ENCODE data around the gene GFOD2. TPM values are rescaled to one million over a fixed set of nuclear protein-coding genes. Genes with fewer than 3 reads are reported as not detected.

The GFOD2 gene
- total and polyA plus RNA-seq, 2 of the 13 experiments (the other 11 are each of a cell fraction or from before 2014, with no cell fraction given): 11.1 to 17.2 TPM

GRCh38 chr16:67719778-67720144 lies 645 bp upstream of the GFOD2 start (continued):
- TF ChIP-seq FOXO4 (CRISPR knock-in tag; conservative IDR thresholded peaks at IDR 0.05): 0 out of 2 replicates have a peak, but pooled peaks have one; percentile 74
- TF ChIP-seq FOXP4 (CRISPR knock-in tag; IDR thresholded peaks at IDR 0.05): 0 out of 2 replicates have a peak, but pooled peaks have one; percentile 9
- no peak for TF ChIP-seq MXD3 (CRISPR knock-in tag; IDR thresholded peaks at IDR 0.05)
- 0 out of 2 replicates have a peak, but pooled peaks have one; percentile 4 for TF ChIP-seq ZNF503 (CRISPR knock-in tag; IDR thresholded peaks at IDR 0.05)
- TF ChIP-seq USF2 (IDR thresholded peaks at IDR 0.05; ENCODE audit: low read depth, low read length): peak; percentile 46
- peak; percentile 55; the same call in 1 of the 2 replicates for TF ChIP-seq USF2 (CRISPR knock-in tag; IDR thresholded peaks at IDR 0.05; ENCODE audit: borderline replicate concordance)
- TF ChIP-seq NONO (IDR thresholded peaks at IDR 0.05): no peak
- no peak; the same call in 1 of the 2 replicates for TF ChIP-seq NONO (CRISPR knock-in tag; conservative IDR thresholded peaks at IDR 0.05)
- 0 out of 2 replicates have a peak, but pooled peaks have one; percentile 27 for TF ChIP-seq ZNF101 (CRISPR knock-in tag; IDR thresholded peaks at IDR 0.05; ENCODE audit: borderline replicate concordance, low read depth)
- 0 out of 2 replicates have a peak, but pooled peaks have one; percentile 15 for TF ChIP-seq NFIB (CRISPR knock-in tag; IDR thresholded peaks at IDR 0.05; ENCODE audit: borderline replicate concordance)
- TF ChIP-seq NCOA1 (CRISPR knock-in tag; IDR thresholded peaks at IDR 0.05): no peak
- no peak for TF ChIP-seq PCBP2 (optimal IDR thresholded peaks at IDR 0.05; ENCODE audit: low read depth, low read length, poor library complexity, severe bottlenecking)
- peak; percentile 43; the same call in 1 of the 2 replicates for TF ChIP-seq TRAFD1 (CRISPR knock-in tag; IDR thresholded peaks at IDR 0.05; ENCODE audit: borderline replicate concordance)
- no peak for TF ChIP-seq TCF7 (IDR thresholded peaks at IDR 0.05; ENCODE audit: low read depth)
- peak; percentile 56; the same call in 1 of the 2 replicates for TF ChIP-seq SAP130 (CRISPR knock-in tag; IDR thresholded peaks at IDR 0.05; ENCODE audit: low read depth)
- TF ChIP-seq ZNF670 (CRISPR knock-in tag; IDR thresholded peaks at IDR 0.05; ENCODE audit: borderline replicate concordance): 0 out of 2 replicates have a peak, but pooled peaks have one; percentile 63
- TF ChIP-seq HOMEZ (CRISPR knock-in tag; IDR thresholded peaks at IDR 0.05; ENCODE audit: low read depth): no peak
- TF ChIP-seq TAF1 (CRISPR knock-in tag; IDR thresholded peaks at IDR 0.05): no peak
